ENCODE measurements around the gene PAPSS1.

- TF ChIP-seq CTCF (IDR thresholded peaks at IDR 0.05) (no peak), ZFX (IDR thresholded peaks at IDR 0.05; ENCODE audit: borderline replicate concordance) (no peak)
Observed at GRCh38 chr4:107645604-107646003, 74.4 kb downstream of the PAPSS1 start.
